Type B pancreatic cell (in vitro differentiated cells): ENCODE results near the gene TSPAN4. TPM values are rescaled to one million over a fixed set of nuclear protein-coding genes. Genes with fewer than 3 reads are reported as not detected.

Experiments used
- DNase-seq: peaks from one replicate; pipeline ENCODE4 v3.0.0; 2021; ENCODE audit warnings: mixed read lengths; ENCODE audit not compliant: unreplicated experiment; ENCODE audit errors: extremely low spot score
- H3K27ac Mint-ChIP-seq: 2 replicates; pipeline ENCODE4 v1.8.0; 2021; ENCODE audit warnings: mild to moderate bottlenecking, mixed read lengths
- H3K27me3 Mint-ChIP-seq: 2 replicates; pipeline ENCODE4 v1.8.0; 2021; ENCODE audit warnings: mixed read lengths
- H3K36me3 Mint-ChIP-seq: 2 replicates; pipeline ENCODE4 v1.8.0; 2021; ENCODE audit warnings: mixed read lengths
- H3K4me1 Mint-ChIP-seq: one replicate; pipeline ENCODE4 v1.8.0; 2021; ENCODE audit warnings: mixed read lengths; ENCODE audit not compliant: unreplicated experiment
- H3K4me3 Mint-ChIP-seq: 2 replicates; pipeline ENCODE4 v1.8.0; 2021; ENCODE audit warnings: mild to moderate bottlenecking, mixed read lengths
- H3K9me3 Mint-ChIP-seq: 2 replicates; pipeline ENCODE4 v1.8.0; 2021; ENCODE audit warnings: mixed read lengths
- total RNA-seq: library from RNA; stranded (reverse); gene quantifications from 2 replicates; pipeline ENCODE4 v1.2.1, GENCODE V29; 2021; ENCODE audit warnings: low replicate concordance
- TF ChIP-seq, protein P1 (sequence below): fragments of 200-600 bp; sonication (generic); conservative IDR thresholded peaks from 2 replicates; pipeline ENCODE4 v1.5.0; 2021; ENCODE audit warnings: antibody characterized with exemption, mild to moderate bottlenecking

TSPAN4 gene
- total RNA-seq, 1 donor from 2014 or later: 43.2 TPM

DNA sequence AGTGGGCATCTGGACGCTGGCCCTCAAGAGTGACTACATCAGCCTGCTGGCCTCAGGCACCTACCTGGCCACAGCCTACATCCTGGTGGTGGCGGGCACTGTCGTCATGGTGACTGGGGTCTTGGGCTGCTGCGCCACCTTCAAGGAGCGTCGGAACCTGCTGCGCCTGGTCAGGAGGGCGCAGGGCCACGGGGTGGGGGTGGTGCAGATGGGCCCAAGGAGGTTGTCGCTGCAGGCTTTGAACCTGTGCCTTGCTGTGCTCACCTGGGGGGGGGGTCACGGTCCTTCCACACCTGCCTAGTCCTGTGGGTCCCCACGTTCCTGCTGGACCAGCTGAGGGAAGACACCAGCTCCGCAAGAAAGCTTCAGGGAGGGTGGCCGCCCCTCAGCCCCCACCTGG is 6.4 kb upstream of the TSPAN4 start:
- H3K27me3 Mint-ChIP-seq: peaks cover 10% of the 10 kb centered on the region
- no peak overlapping the region for H3K27ac Mint-ChIP-seq
- H3K9me3 Mint-ChIP-seq: no peaks in the 10 kb centered on the region
- H3K36me3 Mint-ChIP-seq: no peaks in the 10 kb centered on the region
- peaks cover 11% of the 10 kb centered on the region for H3K4me1 Mint-ChIP-seq
- H3K4me3 Mint-ChIP-seq: no peak overlapping the region
- DNase-seq: no peak
- TF ChIP-seq, protein P1, sequence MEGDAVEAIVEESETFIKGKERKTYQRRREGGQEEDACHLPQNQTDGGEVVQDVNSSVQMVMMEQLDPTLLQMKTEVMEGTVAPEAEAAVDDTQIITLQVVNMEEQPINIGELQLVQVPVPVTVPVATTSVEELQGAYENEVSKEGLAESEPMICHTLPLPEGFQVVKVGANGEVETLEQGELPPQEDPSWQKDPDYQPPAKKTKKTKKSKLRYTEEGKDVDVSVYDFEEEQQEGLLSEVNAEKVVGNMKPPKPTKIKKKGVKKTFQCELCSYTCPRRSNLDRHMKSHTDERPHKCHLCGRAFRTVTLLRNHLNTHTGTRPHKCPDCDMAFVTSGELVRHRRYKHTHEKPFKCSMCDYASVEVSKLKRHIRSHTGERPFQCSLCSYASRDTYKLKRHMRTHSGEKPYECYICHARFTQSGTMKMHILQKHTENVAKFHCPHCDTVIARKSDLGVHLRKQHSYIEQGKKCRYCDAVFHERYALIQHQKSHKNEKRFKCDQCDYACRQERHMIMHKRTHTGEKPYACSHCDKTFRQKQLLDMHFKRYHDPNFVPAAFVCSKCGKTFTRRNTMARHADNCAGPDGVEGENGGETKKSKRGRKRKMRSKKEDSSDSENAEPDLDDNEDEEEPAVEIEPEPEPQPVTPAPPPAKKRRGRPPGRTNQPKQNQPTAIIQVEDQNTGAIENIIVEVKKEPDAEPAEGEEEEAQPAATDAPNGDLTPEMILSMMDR: no peak

DNA sequence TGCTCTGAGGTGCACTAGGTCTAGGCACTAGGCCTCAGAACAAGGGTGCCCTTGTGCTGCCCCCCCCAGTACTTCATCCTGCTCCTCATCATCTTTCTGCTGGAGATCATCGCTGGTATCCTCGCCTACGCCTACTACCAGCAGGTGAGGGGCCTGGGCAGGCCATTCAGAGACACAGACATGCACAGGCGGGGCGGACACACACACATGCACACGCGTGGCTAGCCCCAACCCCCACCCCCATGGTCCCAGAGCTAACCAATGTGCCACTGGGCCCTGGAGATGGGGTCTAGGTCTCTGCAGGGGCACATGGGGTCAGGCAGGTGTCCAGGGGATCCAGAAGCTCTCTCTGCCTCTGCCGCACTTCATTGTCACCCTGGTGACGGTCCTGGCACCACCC is 6.0 kb upstream of the TSPAN4 start:
- H3K27ac Mint-ChIP-seq: no peak overlapping the region
- H3K9me3 Mint-ChIP-seq: no peaks in the 10 kb centered on the region
- peaks cover 12% of the 10 kb centered on the region for H3K4me1 Mint-ChIP-seq
- no peak overlapping the region for H3K4me3 Mint-ChIP-seq
- no peak for DNase-seq
- H3K36me3 Mint-ChIP-seq: no peaks in the 10 kb centered on the region
- TF ChIP-seq, protein P1: no peak
- H3K27me3 Mint-ChIP-seq: peaks cover 6% of the 10 kb centered on the region

DNA sequence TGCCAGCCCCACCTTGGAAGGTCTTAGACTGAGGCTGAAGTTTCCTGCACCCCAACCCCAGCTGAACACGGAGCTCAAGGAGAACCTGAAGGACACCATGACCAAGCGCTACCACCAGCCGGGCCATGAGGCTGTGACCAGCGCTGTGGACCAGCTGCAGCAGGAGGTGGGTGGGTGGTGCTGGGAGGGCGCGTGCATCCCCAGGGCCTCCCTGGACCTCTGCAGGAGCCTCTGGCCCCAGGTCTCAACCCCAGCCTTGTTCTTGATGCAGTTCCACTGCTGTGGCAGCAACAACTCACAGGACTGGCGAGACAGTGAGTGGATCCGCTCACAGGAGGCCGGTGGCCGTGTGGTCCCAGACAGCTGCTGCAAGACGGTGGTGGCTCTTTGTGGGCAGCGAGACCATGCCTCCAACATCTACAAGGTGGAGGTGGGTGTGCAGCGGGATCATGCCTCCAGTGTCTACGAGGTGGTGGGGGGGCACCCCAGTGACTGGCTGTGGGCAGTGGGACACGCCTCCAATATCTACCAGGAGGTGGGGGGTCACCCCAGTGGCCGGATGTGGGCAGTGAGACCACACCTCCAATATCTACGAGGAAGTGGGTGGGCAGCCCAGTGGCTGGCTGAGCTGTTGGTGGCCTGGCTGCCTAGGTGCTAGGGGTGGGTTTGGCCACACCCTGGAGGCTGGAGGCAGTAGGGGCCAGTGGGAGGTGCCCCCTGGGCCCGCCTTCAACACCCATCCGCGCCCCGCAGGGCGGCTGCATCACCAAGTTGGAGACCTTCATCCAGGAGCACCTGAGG is 5.3 kb upstream of the TSPAN4 start:
- Mint-ChIP-seq H3K27me3 (peaks cover under 1% of the 10 kb centered on the region), H3K36me3 (no peaks in the 10 kb centered on the region)

DNA sequence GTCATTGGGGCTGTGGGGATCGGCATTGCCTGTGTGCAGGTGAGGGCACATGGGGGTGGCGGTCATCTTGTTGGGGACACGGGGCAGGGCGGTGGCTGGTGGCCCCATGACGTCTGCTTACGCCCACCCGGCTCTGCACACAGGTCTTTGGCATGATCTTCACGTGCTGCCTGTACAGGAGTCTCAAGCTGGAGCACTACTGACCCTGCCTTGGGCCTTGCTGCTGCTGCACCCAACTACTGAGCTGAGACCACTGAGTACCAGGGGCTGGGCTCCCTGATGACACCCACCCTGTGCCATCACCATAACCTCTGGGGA is 4.7 kb upstream of the TSPAN4 start:
- TF ChIP-seq, protein P1: no peak
- Mint-ChIP-seq H3K27ac (no peak overlapping the region), H3K4me1 (peaks cover 12% of the 10 kb centered on the region), H3K4me3 (no peak overlapping the region), H3K9me3 (no peaks in the 10 kb centered on the region), H3K36me3 (no peaks in the 10 kb centered on the region), H3K27me3 (no peaks in the 10 kb centered on the region)
- DNase-seq: no peak

More for the DNA sequence above, 5.3 kb upstream of the TSPAN4 start:
- no peak for DNase-seq
- TF ChIP-seq, protein P1: no peak
- Mint-ChIP-seq H3K9me3 (no peaks in the 10 kb centered on the region), H3K27ac (no peak overlapping the region), H3K4me3 (no peak overlapping the region), H3K4me1 (peaks cover 12% of the 10 kb centered on the region)

DNA sequence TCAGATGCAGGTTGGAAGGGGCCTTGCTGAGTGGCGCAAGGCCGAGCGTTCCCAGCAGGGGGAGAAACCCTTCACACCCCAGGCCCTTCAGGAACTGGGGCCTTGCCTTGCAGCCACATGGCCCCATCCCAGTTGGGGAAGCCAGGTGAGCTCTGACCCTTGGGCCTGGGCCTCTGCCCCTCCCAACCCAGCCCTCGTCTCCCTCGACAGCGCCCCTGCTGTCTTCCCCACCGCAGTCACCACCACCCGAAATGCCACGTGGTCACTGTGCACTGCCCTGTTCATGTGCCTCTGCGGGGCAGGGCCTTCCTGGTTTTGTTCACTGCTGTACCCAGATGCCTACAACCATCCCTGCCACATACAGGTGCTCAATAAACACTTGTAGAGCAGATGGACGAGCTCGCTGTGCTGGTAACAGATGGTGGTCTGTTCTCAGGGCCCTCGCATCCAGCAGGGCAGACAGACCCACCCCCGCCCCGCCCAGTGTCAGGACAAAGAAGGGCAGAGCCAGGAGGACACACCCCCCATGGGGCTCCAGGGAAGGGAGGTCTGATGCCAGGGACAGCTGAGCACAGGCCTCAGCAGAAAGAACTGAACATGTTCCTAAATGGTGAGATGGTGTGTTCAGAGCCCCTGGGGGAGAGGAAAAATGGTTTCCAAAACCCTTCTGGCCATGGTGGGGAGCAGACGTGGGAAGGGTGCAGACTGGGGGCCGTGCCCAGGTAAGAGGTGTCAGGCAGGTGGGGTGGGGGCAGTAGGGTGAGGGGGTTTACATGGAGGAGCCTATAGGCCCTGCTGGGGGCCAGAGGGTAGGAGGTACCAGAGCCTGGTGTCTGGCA is 4.0 kb upstream of the TSPAN4 start:
- DNase-seq: no peak
- TF ChIP-seq, protein P1: peak; percentile 55
- Mint-ChIP-seq H3K4me3 (no peak overlapping the region), H3K9me3 (no peaks in the 10 kb centered on the region), H3K36me3 (no peaks in the 10 kb centered on the region), H3K27me3 (no peaks in the 10 kb centered on the region), H3K27ac (no peak overlapping the region), H3K4me1 (peaks cover 12% of the 10 kb centered on the region)
